ENCODE data around the gene GOLIM4.

GRCh38 chr3:167983583-167983982, 112.1 kb downstream of the GOLIM4 start:
- TF ChIP-seq CTCF (IDR thresholded peaks at IDR 0.05; ENCODE audit: poor library complexity, severe bottlenecking) (no peak), REST (IDR thresholded peaks at IDR 0.05; ENCODE audit: borderline replicate concordance) (no peak), EP300 (conservative IDR thresholded peaks at IDR 0.05; ENCODE audit: poor library complexity, severe bottlenecking) (no peak), EZH2 (IDR thresholded peaks at IDR 0.05; ENCODE audit: borderline replicate concordance, insufficient read depth, low read length, poor library complexity, severe bottlenecking) (no peak), TAF1 (IDR thresholded peaks at IDR 0.05; ENCODE audit: low read depth) (no peak), POLR2AphosphoS5 (IDR thresholded peaks at IDR 0.05) (no peak)

Data from neural cell (in vitro differentiated cells).